ENCODE results near the gene AGAP1. TPM values are rescaled to one million over a fixed set of nuclear protein-coding genes. Genes with fewer than 3 reads are reported as not detected.

AGAP1 gene
- total RNA-seq, 1 donor from 2014 or later: 20.4 TPM

DNA sequence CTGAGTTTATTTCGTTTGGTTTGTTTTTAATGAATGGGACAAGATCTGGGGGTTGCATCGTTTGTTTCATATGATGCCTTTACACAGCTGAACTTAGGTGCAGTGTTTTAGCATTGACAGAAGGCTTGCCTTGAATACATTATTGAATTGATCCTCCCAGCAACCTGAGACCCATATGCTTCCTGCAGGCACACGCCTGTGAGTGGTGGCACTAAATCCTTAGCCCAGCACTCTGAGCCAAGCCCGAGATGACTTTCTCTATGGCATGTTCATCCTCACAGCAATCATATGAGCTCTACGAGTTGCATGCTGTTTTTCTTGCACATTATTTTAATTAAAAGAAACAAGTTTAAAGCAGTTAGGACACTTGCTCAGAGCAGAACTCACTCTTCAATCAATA is 47.8 kb upstream of the AGAP1 start:
- Histone ChIP-seq H3K4me3 (no peak overlapping the region), H3K27me3 (no peaks in the 10 kb centered on the region), H3K4me1 (peaks cover 11% of the 10 kb centered on the region), H3F3A (ENCODE audit: low read depth) (no peaks in the 10 kb centered on the region), H3K79me2 (ENCODE audit: low read depth) (no peaks in the 10 kb centered on the region), H3K4me2 (no peak overlapping the region), H3K9me3 (ENCODE audit: low read depth) (no peaks in the 10 kb centered on the region), H3K36me3 (no peaks in the 10 kb centered on the region), H2AFZ (replicated peaks) (no peak overlapping the region), H3K27ac (no peak overlapping the region), H4K20me1 (ENCODE audit: low read depth) (no peaks in the 10 kb centered on the region), H3K9ac (no peak overlapping the region)
- TF ChIP-seq CTCF (IDR thresholded peaks at IDR 0.05) (no peak), EZH2phosphoT487 (IDR thresholded peaks at IDR 0.05) (no peak), EZH2 (IDR thresholded peaks at IDR 0.05) (no peak)
- Mint-ChIP-seq H3K9me3 (peaks cover 4% of the 10 kb centered on the region), H3K4me1 (no peaks in the 10 kb centered on the region), H3K27ac (no peak overlapping the region), H3K27me3 (ENCODE audit: insufficient read depth, low read depth) (no peaks in the 10 kb centered on the region), H3K4me3 (no peak overlapping the region), H3K36me3 (no peaks in the 10 kb centered on the region)
- no peak for DNase-seq (ENCODE audit: low spot score)

- DNase-seq (ENCODE audit: low spot score): no peak
- peaks cover under 1% of the 10 kb centered on the region for H3K27me3 Mint-ChIP-seq (ENCODE audit: insufficient read depth, low read depth)
- no peak for TF ChIP-seq EZH2 (IDR thresholded peaks at IDR 0.05)
- TF ChIP-seq CTCF (IDR thresholded peaks at IDR 0.05): no peak
- TF ChIP-seq EZH2phosphoT487 (IDR thresholded peaks at IDR 0.05): no peak
Measured at GRCh38 chr2:235447210-235447609, 46.6 kb upstream of the AGAP1 start.

DNA sequence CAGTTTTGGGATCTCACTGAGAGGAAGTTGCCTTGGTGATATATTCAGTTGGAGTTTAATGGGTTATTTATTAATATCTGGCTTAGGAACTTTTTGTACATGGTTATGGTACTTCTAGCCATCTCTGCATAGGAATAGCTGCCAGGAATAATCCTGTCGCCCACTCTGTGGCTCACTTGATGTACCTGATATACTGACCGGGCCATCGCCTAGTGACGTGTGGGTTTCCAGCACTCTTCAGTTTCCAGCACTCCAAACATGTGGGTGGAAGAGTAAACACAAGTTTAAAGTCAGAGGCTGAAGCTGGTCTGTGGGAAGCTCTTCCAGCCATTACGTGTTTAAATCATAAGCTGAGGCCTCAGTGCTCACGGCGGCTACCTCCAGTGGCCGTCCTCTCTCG is 44.3 kb upstream of the AGAP1 start:
- Mint-ChIP-seq H3K9me3 (no peaks in the 10 kb centered on the region), H3K4me1 (no peaks in the 10 kb centered on the region), H3K36me3 (no peaks in the 10 kb centered on the region), H3K27ac (no peak overlapping the region), H3K27me3 (ENCODE audit: insufficient read depth, low read depth) (peaks cover 2% of the 10 kb centered on the region), H3K4me3 (no peak overlapping the region)
- Histone ChIP-seq H3K36me3 (no peaks in the 10 kb centered on the region), H3K4me2 (no peak overlapping the region), H3K79me2 (ENCODE audit: low read depth) (no peaks in the 10 kb centered on the region), H3K27ac (no peak overlapping the region), H3K27me3 (no peaks in the 10 kb centered on the region), H3K4me1 (peaks cover 10% of the 10 kb centered on the region), H2AFZ (replicated peaks) (no peak overlapping the region), H3F3A (ENCODE audit: low read depth) (no peaks in the 10 kb centered on the region), H3K4me3 (no peak overlapping the region), H3K9ac (no peak overlapping the region), H3K9me3 (ENCODE audit: low read depth) (no peaks in the 10 kb centered on the region), H4K20me1 (ENCODE audit: low read depth) (no peaks in the 10 kb centered on the region)
- DNase-seq (ENCODE audit: low spot score): no peak
- TF ChIP-seq EZH2 (IDR thresholded peaks at IDR 0.05) (no peak), EZH2phosphoT487 (IDR thresholded peaks at IDR 0.05) (no peak), CTCF (IDR thresholded peaks at IDR 0.05) (no peak)

More at GRCh38 chr2:235447210-235447609, 46.6 kb upstream of the AGAP1 start:
- Histone ChIP-seq H3K27me3 (no peaks in the 10 kb centered on the region), H2AFZ (replicated peaks) (no peak overlapping the region), H3K4me1 (peaks cover 11% of the 10 kb centered on the region), H3F3A (ENCODE audit: low read depth) (no peaks in the 10 kb centered on the region), H3K9me3 (ENCODE audit: low read depth) (no peaks in the 10 kb centered on the region), H3K79me2 (ENCODE audit: low read depth) (no peaks in the 10 kb centered on the region), H3K9ac (no peak overlapping the region), H3K27ac (no peak overlapping the region), H3K36me3 (no peaks in the 10 kb centered on the region), H4K20me1 (ENCODE audit: low read depth) (no peaks in the 10 kb centered on the region), H3K4me2 (no peak overlapping the region), H3K4me3 (no peak overlapping the region)
- Mint-ChIP-seq H3K9me3 (peaks cover 4% of the 10 kb centered on the region), H3K4me3 (no peak overlapping the region), H3K36me3 (no peaks in the 10 kb centered on the region), H3K27ac (no peak overlapping the region), H3K4me1 (no peaks in the 10 kb centered on the region)

Data from neural progenitor cell (in vitro differentiated cells).